GM21723 (cell line): ENCODE measurements around the gene KRTAP5-8.
"Not testable (repeated sequence)": the region's sequence is repeated elsewhere in the genome, so short reads cannot be mapped to it uniquely, and the experiment has no call there.

Source experiments
- ATAC-seq: cut with Tn5 transposase; IDR thresholded peaks from one replicate; pipeline ENCODE4 v1.9.1; 2021; ENCODE audit warnings: mild to moderate bottlenecking, moderate library complexity; ENCODE audit not compliant: unreplicated experiment

KRTAP5-8 gene

DNA sequence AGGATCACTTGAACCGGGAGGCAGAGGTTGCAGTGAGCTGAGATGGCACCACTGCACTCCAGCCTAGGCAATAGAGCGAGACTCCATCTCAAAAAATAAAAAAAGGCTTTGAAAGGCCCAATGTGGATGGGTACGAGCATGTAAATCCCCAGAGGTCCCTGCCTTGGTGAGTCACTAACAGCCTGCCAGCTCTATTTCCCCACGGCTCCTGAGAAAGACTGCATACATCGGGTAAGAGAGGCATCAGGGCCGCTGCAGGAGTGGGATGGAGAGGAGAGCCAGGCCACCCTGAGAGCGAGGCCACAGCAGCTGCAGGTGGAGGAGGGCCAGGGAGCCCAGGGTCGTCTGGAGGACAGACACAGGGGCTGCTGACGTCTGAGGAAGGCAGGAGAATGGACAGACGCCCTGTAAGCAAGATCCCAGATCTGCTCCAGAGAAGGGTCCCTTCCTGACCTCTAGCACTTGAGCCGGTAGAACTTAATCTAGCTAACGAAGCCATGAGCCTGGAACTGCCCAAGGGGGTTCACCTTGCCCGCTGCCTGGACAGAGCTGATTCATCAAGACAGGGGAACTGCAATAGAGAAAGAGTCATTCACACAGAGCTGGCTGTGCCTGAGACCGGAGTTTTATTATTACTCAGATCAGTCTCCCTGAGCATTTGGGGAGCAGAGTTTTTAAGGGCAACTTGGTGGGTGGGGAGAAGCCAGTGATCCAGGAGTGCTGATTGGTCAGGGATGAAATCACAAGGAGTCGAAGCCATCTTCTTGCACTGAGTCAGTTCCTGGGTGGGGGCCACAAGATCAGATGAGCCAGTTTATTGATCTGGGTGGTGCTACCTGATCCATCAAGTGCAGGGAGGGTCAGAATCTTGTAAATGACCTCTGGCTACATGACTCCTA is 5.3 kb downstream of the KRTAP5-8 start:
- no peak for ATAC-seq

DNA sequence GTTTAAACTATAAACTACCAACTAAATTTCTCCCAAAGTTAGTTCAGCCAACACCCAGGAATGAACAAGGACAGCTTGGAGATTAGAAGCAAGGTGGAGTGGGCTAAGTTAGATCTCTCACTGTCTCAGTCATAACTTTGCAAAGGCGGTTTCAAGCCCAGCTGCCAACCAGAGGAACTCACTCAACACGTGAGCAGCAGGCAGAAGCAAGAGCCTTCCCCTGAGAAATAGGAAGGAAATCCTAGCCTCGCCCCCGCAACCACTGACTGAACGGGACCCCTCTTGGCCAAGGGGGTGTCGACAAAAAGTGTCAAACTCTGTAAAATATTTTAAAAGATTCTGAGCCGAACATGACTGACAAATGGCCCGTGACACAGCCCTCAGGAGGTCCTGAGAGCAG is 6.0 kb downstream of the KRTAP5-8 start:
- no peak for ATAC-seq

DNA sequence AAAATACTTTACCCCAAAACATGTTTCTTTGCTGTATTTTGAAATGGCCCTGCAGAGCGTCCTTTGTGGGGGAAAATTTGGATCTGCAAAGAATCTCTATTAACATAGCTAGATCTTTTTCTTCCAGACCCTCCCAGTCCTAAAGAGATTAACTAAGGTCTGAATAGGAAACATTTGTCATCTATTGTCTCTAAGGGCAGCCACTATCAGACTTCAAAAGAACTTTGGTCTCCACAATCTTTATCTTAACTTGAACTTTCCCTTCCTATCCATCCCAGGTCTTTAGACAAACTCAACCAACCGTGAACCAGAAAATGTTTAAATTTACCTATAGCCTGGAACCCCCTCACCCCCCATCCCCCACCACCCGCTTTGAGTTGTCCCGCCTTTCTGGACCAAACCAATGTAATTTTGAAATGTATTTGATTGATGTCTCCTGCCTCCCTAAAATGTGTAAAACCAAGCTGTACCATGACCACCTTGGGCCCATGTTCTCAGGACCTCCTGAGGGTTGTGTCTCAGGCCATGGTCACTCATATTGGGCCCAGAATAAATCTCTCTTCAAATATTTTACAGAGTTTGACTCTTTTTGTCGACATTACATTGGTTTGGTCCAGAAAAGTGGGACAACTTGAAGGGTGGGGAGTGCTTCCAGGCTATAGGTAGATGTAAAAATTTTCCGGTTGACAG is 6.8 kb downstream of the KRTAP5-8 start:
- no peak for ATAC-seq

DNA sequence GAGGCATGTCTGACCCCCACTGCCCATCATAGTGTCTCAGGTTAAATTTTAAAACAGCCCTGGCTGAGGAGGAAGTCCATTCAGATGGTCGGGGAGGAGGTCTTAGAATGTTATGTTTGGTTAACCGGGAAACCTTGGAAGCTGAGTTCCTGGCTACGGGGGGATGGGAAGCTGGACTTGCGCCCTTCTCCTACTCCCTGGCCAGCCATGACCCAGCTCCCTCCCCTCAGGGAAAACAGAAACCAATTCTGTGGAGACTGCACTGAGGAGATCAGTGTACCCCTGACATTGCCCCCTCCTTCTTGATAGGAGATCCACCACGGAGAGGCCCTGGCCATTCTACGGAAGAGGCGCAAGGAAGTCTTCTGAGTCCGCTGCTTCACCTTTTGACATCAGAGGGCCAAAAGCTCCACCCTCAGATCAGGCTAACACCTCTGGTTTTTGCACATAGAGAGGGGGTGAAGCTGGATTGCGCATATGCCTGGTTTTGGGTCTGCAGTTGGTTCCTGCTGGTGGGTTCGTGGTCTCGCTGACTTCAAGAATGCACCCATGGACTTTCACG is 7.7 kb downstream of the KRTAP5-8 start:
- no peak for ATAC-seq

DNA sequence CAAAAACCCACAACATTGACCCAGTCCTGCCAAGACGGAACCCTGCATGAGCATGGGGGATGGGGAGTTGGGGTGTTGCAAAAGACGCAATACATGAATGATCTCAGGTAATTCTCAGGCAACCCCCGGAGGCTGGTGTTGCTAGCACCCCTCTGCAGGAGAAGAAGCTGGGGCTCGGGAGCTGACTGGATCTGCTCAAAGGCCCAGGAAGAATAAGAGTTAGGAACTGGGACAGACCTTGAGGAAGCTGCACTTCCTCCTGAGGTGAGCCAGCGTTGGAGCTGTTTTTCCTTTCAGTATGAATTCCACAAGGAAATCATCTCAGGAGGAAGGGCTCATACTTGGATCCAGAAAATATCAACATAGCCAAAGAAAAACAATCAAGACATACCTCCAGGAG is 10.3 kb downstream of the KRTAP5-8 start, which contains the start of gene KRTAP5-9:
TSS of gene KRTAP5-9 (plus strand) at position 301 of the 400 bp plus-strand sequence. CDS start 238 bp downstream, outside the sequence.
- no peak for ATAC-seq

DNA sequence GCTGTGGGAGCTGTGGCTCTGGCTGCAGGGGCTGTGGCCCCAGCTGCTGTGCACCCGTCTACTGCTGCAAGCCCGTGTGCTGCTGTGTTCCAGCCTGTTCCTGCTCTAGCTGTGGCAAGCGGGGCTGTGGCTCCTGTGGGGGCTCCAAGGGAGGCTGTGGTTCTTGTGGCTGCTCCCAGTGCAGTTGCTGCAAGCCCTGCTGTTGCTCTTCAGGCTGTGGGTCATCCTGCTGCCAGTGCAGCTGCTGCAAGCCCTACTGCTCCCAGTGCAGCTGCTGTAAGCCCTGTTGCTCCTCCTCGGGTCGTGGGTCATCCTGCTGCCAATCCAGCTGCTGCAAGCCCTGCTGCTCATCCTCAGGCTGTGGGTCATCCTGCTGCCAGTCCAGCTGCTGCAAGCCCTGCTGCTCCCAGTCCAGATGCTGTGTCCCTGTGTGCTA is 10.9 kb downstream of the KRTAP5-8 start:
- no peak for ATAC-seq

DNA sequence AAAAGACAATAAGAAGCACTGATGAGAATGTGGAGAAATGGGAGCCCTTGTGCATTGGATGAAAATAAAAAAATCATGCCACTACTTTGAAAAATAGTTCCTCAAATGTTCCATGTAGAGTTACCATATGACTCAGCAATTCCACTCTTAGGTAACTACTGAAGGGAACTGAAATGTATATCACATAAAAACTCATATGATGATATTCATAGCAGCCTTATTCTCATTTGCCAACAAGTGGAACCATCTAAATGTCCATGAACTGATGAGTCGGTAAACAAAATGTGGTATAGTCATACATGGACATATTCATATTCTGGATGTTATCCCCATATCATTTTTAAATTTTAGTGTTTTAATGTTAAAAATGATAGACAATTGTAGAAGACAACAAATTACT is 13.9 kb downstream of the KRTAP5-8 start:
- ATAC-seq = no peak

DNA sequence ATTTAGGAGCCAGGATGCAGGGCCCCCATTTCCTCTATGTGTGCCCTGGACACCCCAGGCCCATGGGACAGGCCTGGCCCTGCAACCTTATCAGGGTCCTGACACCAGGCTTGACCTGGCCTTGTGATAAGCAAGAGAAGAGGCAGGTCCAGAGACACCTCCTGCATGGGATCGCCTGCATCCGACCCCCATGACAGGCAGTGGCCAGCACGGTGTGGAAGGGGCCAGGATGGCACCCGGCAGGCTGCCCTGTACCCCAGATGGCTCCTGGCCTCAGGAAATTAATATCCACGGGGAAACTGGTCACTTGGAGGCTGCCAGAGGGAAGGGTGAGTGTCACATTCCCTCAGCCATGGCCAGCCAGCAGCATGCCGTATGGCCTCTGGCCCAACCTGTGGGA is 17.2 kb downstream of the KRTAP5-8 start:
- ATAC-seq = no peak

DNA sequence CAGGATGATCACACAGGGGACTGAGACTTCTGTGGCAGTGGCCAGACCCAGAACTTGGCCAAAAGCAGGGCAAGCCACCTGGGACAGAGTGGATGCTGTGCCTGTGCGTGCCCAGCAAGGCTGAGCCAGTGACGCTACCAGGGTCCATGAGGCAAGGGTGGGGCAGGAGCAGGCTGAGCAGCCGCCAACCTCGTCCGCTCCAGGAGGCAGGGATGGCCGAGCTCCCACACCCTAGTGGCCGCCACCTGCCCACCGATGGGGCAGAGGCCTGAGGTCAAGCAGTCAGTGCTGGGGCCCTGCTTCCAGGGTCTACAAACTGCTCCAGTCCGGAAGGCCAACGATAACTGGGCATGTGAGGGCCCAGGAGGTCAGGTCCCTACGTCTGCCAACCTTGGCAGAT is 17.7 kb downstream of the KRTAP5-8 start:
- no peak for ATAC-seq

DNA sequence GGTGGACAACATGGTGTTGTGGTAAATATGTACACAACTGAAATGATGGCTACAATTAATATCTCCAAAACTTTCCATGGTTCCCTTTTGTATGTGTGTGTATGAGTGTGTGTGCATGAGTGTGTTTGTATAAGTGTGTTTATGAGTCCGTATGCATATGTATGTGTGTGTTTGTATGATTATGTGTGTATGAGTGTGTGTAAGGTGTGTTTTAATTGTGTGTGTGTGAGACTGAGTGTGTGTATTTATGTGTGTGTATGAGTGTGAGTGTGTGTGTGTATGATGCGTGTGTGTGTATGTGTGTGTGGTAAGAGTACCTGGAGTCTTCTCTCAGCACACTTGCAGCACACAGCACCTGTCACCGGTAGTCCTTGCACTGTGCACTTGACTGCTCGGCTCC is 18.2 kb downstream of the KRTAP5-8 start:
- ATAC-seq = no peak

DNA sequence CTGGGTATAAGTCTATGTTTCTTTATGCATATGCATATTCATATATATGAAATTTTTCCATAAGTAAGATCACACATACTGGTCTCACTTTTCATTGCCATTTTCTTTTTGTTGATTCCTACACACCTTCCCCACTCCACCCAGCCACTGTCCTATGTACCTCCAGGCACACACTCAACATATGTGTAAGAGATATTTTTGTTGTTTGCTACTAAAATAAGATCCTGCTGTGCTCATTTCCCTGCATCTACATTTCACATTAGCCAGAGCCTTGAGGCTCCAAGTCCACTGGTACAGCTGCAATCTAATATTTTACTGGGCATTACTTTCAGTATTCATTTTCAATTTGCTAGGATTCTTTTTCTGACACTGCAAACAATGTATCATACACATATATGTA is 19.4 kb downstream of the KRTAP5-8 start:
- no peak for ATAC-seq

DNA sequence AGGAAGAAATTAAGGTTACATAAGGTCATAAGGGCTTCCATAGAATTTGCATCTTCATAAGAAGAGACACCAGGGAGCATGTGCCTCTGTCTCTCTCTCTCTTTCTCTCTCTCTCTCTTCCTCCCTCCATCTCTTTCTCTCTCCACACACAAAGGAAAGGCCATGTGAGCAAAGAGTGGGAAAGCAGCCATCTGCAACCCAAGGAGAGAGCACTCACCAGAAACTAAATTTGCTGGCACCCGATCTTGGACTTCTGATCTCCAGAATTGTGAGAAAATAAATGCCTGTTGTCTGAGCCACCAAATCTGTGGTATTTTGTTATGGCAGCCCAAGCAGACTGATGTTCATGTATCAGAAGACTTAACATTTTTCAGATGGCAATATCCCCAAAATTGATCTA is 21.2 kb downstream of the KRTAP5-8 start:
- ATAC-seq = no peak

DNA sequence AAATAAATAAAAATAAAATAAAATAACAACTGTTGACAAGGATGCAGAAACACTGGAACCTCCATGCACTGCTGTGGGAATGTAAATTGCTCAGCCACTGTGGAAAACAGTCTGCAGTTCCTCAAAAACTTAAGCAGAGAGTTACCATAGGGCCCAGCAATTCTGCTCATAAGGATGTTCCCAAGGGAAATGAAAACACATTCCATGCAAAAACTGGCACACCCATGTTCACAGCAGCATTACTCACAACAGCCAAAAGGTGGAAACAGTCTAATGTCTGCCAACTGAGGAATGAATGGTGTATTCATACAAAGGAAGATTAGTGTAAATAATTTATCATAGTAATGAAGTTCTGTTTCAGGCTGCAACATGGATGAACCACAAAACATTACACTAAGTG is 24.3 kb downstream of the KRTAP5-8 start:
- no peak for ATAC-seq

DNA sequence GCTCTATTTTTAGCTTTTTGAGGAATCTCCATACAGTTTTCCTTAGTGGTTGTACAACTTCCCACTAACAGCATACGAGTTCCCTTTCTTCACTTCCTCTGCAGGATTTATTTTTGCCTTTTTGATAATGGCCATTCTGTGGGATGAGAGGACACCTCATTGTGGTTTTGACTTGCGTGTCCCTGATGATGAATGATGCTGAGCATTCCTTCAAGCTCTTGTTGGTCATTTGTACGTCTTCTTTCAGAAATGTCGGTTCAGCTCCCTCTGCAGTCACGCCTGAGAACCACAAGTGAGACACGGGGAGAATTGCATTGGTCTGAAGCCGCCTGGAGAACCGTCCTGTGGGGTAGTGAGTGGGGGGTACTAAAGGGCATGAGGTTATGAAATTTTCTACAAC is 25.6 kb downstream of the KRTAP5-8 start:
- no peak for ATAC-seq

DNA sequence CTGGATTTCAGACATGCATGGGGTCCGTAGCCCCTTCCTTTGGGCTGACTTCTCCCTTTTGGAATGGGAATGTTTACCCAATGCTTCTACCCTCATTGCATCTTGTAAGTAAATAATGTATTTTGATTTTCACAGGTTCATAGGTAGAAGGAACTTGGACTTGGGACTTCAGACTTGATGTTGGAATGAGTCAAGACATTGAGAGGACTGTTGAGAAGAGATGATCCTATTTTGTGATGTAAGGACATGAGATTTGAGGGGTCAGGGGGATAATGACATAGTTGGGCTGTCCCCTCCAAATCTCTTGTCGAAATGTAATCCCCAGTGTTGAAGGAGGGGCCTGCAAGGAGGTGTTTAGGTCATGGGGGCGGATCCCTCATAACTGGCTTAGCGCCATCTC is 26.6 kb downstream of the KRTAP5-8 start:
- no peak for ATAC-seq

DNA sequence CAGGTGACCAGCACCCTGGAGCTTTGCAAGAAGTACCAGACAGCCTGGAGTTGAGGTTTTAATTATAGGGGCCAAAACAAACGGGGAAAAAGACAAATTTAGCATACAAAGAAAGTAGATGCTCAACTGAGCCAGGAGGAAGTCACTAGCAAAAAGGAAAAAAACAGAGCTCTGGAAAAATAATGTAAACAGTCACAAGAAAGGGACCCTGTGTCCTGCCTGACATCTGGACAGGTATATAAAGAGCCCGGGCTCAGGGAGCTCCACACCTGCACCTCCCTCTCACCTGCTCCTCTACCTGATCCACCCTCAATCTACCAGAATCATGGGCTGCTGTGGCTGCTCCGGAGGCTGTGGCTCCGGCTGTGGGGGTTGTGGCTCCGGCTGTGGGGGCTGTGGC is 27.4 kb downstream of the KRTAP5-8 start, which contains the start of gene KRTAP5-10:
TSS of gene KRTAP5-10 (plus strand) at position 301 of the 400 bp plus-strand sequence. CDS start at position 326, 25 bp downstream.
- no peak for ATAC-seq

DNA sequence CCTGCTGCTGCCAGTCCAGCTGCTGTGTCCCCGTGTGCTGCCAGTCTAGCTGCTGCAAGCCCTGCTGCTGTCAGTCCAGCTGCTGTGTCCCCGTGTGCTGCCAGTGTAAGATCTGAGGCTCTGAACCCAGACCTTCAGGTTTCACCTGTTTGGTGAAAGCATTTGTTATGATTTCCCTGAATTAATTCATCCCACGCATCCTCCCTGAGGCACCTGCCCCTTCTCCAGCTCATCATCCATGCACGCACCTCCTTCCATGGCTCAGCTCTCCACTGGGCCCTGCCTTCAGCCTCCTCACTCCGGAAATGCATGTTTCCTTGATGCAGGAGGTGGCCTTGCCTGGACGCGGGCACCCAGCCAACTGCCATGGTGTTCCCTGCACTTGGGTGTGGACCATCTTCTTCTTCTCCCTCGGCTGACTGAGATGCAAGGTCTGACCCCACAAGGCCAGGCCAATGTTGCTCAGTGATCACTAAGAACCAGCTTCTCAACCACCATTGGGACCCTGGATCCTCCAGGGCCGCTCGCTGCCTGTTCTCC is 28.3 kb downstream of the KRTAP5-8 start:
- no peak for ATAC-seq

DNA sequence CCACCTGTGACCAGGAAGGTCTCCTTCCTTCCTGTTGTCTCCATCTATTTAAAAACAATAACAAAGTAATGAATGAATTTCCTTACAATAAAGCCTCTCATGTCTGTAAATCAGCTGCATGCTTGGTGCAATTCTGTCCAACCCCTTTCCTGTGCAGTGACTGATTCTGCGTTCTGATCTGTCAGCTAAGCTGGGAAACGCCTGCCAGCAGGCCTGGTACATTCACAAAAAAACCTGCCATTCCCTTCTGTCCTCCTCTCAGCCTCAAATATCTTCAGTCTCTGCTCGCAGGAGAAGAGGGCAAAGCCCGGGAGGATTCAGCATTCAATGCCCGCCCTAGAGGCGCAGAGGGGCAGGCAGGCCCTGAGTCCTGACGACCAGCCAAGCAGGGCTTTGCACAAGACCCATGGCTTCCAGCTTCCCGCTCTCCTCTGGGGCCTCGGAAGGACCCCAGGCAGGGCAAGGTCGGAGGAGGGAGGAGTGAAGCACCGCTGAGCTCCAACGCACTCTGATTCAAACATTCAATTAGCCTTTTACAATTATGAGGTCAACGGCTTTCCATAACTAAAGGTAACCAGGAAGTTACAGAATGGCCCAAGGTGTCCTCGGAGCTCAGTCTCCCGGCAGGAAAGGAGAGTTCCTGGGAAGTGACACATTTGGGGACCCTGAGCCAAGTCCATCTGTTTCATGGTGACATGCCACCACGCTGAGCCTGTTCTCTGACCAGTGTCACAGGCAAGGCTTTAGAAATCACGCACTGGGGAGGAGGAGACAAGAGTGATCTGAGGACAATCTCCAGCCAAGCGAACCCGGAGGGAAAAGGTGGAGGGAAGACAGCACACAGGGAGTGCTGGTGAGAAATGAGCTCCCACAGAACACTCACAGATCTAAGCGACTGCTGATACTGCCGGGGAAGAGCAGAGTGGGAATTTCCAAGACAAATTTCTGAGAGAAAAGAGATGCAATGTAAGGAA is 29.1 kb downstream of the KRTAP5-8 start:
- not testable (repeated sequence) for ATAC-seq

DNA sequence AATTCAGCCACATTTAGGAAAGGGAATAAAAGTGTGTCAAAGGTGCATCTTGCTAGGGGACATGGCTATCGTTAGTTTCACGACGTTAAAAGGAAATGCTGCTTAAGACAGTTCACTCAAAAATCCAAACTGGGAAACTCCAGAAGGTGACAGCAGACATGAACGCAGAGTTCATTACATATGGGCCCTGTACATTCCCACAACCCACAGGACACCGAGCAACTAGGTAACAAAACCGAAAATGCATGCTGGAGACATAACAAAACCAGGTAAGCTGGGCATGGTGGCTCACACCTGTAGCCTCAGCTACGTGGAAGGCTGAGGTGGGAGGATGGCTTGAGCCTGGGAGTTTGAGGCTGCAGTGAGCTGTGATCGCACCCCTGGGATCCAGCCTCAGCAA is 29.8 kb downstream of the KRTAP5-8 start:
- ATAC-seq = not testable (repeated sequence)

DNA sequence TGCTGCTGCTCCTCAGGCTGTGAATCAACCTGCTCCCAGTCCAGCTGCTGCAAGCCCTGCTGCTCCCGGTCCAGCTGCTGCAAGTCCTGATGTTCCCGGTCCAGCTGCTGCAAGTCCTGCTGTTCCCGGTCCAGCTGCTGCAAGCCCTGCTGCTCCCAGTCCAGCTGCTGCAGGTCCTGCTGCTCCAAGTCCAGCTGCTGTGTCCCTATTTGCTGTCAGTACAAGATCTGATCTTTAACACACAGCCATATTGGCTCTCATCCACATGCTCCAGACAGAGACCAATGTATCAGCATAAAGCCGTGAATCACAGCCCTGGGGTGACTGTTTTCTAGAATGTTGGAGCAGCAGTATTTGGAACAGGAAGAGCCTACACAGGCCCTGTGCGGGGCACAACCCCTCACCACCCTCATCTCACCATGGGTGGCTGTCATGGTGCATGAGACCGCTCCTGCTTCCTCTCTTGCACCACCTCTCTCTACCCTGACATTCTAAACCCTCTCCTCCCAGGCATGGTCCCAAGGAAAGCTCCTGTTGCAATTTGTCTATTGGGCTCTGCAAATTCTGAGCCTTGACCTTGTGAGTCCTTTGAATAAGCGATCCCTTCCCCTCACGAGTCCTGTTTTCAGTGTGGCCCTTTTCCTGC is 31.0 kb downstream of the KRTAP5-8 start:
- no peak for ATAC-seq
